Measurements from ENCODE around the gene IMPDH1. TPM values are rescaled to one million over a fixed set of nuclear protein-coding genes. Genes with fewer than 3 reads are reported as not detected.

Gene IMPDH1
- total RNA-seq, 1 experiment from 2014 or later = 30.5 TPM

DNA sequence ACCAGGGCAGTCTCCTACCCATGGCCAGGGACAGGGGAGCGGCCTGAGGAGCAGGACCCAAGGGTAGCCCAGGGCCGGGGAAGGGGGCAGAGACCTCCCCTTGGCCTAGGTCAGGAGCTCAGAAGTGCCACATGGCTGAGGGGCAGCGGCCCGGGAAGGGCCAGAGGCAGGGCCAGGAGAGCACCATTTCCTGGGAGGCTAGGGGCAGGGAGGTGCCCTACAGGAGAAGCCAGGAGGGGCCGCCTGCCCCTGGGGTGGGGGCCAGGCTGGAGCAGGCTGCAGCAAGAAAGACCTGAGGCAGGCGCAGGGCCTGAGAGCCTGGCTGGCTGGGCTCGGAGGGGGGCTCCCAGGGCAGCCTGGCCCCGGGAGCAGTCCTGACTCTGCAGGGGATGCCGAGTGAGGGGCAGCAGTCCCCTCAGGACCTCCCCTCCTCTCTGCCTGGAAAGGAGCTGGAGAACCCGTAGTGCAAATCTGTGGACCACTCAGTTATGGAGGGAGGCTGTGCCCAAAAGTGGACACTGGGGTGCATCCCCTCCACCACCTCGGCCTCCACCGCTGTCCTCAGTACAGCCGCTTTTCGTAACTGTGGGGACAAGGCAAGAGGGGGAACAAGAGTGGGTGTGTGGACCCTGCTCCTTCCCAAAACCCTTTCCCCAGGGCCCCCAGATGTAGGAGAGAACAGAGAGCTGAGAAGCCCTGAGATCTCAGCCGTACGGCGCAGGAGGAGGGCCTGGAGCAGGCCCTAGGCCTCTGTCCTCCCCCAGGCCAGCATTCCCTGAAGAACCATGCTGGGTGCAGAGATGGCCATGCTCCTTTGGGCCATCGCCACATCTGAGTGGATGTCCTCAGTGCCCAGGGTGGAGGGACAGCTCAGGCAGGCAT, 17.1 kb downstream of the IMPDH1 start:
- Histone ChIP-seq H3K4me2 (ENCODE audit: low read depth, low read length, poor library complexity, severe bottlenecking) (no peak overlapping the region), H2AFZ (ENCODE audit: low read length) (no peak overlapping the region), H4K20me1 (ENCODE audit: insufficient read depth, low read depth, low read length) (peaks cover 12% of the 10 kb centered on the region; the same call in 1 of the 2 replicates)

GRCh38 chr7:128391805-128392204, 18.0 kb downstream of the IMPDH1 start:
- no peak overlapping the region for H3K4me2 ChIP-seq (ENCODE audit: low read depth, low read length, poor library complexity, severe bottlenecking)
- peaks cover 9% of the 10 kb centered on the region; the same call in 1 of the 2 replicates for H3K36me3 ChIP-seq (ENCODE audit: insufficient read depth, low read length)
- no peak for DNase-seq
- H3K4me1 ChIP-seq (ENCODE audit: low read length) = peaks cover 68% of the 10 kb centered on the region
- no peaks in the 10 kb centered on the region for H3K27me3 ChIP-seq (ENCODE audit: low read length)
- H3K9me2 ChIP-seq (replicated peaks; ENCODE audit: insufficient read depth, low read length) = no peaks in the 10 kb centered on the region
- no peak overlapping the region for H3K4me3 ChIP-seq (ENCODE audit: low read length)
- no peak overlapping the region for H3K27ac ChIP-seq (ENCODE audit: low read length)
- H3K79me2 ChIP-seq (ENCODE audit: low read length) = no peaks in the 10 kb centered on the region
- H3K9me3 ChIP-seq (ENCODE audit: low read length) = no peaks in the 10 kb centered on the region
- no peak overlapping the region for H2AFZ ChIP-seq (ENCODE audit: low read length)
- H3K9ac ChIP-seq (ENCODE audit: low read length) = no peak overlapping the region
- H4K20me1 ChIP-seq (ENCODE audit: insufficient read depth, low read depth, low read length) = peaks cover 11% of the 10 kb centered on the region; the same call in 1 of the 2 replicates

More for the DNA sequence above, 17.1 kb downstream of the IMPDH1 start:
- Histone ChIP-seq H3K4me1 (ENCODE audit: low read length) (peaks cover 70% of the 10 kb centered on the region), H3K36me3 (ENCODE audit: insufficient read depth, low read length) (peaks cover 17% of the 10 kb centered on the region; the same call in 1 of the 2 replicates), H3K9me2 (replicated peaks; ENCODE audit: insufficient read depth, low read length) (no peaks in the 10 kb centered on the region), H3K9ac (ENCODE audit: low read length) (no peak overlapping the region), H3K9me3 (ENCODE audit: low read length) (no peaks in the 10 kb centered on the region), H3K27ac (ENCODE audit: low read length) (no peak overlapping the region), H3K79me2 (ENCODE audit: low read length) (no peaks in the 10 kb centered on the region), H3K27me3 (ENCODE audit: low read length) (no peaks in the 10 kb centered on the region), H3K4me3 (ENCODE audit: low read length) (no peak overlapping the region)
- DNase-seq = no peak

GRCh38 chr7:128390871-128391565, 18.8 kb downstream of the IMPDH1 start:
- H3K9me2 ChIP-seq (replicated peaks; ENCODE audit: insufficient read depth, low read length) = no peaks in the 10 kb centered on the region
- peaks cover 3% of the 10 kb centered on the region; the same call in 1 of the 2 replicates for H3K36me3 ChIP-seq (ENCODE audit: insufficient read depth, low read length)
- no peaks in the 10 kb centered on the region for H3K79me2 ChIP-seq (ENCODE audit: low read length)
- peak overlapping the region; percentile 82; the same call in 1 of the 2 replicates for H3K27ac ChIP-seq (ENCODE audit: low read length)
- DNase-seq = no peak
- no peak overlapping the region for H3K4me3 ChIP-seq (ENCODE audit: low read length)
- peaks cover 7% of the 10 kb centered on the region; the same call in 1 of the 2 replicates for H4K20me1 ChIP-seq (ENCODE audit: insufficient read depth, low read depth, low read length)
- no peak overlapping the region for H2AFZ ChIP-seq (ENCODE audit: low read length)
- no peak overlapping the region for H3K9ac ChIP-seq (ENCODE audit: low read length)
- peaks cover 60% of the 10 kb centered on the region for H3K4me1 ChIP-seq (ENCODE audit: low read length)
- H3K4me2 ChIP-seq (ENCODE audit: low read depth, low read length, poor library complexity, severe bottlenecking) = peak overlapping the region; percentile 67
- H3K27me3 ChIP-seq (ENCODE audit: low read length) = no peaks in the 10 kb centered on the region
- H3K9me3 ChIP-seq (ENCODE audit: low read length) = no peaks in the 10 kb centered on the region

- H3K36me3 ChIP-seq (ENCODE audit: insufficient read depth, low read length) = no peaks in the 10 kb centered on the region; the same call in 1 of the 2 replicates
- no peaks in the 10 kb centered on the region for H3K79me2 ChIP-seq (ENCODE audit: low read length)
- peak overlapping the region; percentile 40 for H3K4me3 ChIP-seq (ENCODE audit: low read length)
- no peaks in the 10 kb centered on the region for H3K9me2 ChIP-seq (replicated peaks; ENCODE audit: insufficient read depth, low read length)
- no peak overlapping the region for H2AFZ ChIP-seq (ENCODE audit: low read length)
- peaks cover 52% of the 10 kb centered on the region for H3K4me1 ChIP-seq (ENCODE audit: low read length)
- H3K27ac ChIP-seq (ENCODE audit: low read length) = peak overlapping the region; percentile 82
- H3K9me3 ChIP-seq (ENCODE audit: low read length) = no peaks in the 10 kb centered on the region
- DNase-seq = peak; percentile 76
- H4K20me1 ChIP-seq (ENCODE audit: insufficient read depth, low read depth, low read length) = 0 out of 2 replicates have a peak, but pooled peaks cover 2% of the 10 kb centered on the region
- peak overlapping the region; percentile 67 for H3K4me2 ChIP-seq (ENCODE audit: low read depth, low read length, poor library complexity, severe bottlenecking)
- H3K9ac ChIP-seq (ENCODE audit: low read length) = peak overlapping the region; percentile 48; the same call in 1 of the 2 replicates
- H3K27me3 ChIP-seq (ENCODE audit: low read length) = no peaks in the 10 kb centered on the region
Measured at GRCh38 chr7:128389618-128390329, 20.0 kb downstream of the IMPDH1 start.

DNA sequence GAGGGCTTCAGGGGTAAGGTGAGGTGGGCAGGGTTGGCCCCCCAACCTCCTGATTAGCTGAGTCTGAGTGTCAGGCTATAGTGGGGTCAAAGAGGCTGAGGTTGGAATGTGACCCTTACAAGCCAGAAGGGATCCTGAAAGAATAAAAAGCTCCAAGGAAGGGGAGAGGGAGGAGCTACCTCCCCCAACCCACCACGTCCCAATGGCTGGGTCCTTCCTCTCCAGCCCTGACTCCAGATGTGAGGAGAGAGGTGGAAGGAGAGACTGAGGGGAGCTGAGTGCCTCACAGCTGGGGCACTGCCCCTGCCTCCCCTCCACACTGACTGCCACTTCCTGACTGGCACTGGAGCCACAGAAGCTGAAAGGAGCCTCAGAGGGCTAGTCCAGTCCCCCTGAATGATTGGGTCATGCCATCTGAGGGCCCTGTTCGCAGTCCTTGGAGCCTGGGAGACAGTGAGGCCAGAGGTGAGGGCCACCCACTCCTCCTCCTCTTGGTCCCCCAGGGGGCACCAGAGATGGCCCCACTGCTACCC, 20.6 kb downstream of the IMPDH1 start:
- Histone ChIP-seq H3K4me3 (ENCODE audit: low read length) (peak overlapping the region; percentile 40; the same call in 1 of the 2 replicates), H4K20me1 (ENCODE audit: insufficient read depth, low read depth, low read length) (0 out of 2 replicates have a peak, but pooled peaks cover 2% of the 10 kb centered on the region), H3K36me3 (ENCODE audit: insufficient read depth, low read length) (no peaks in the 10 kb centered on the region; the same call in 1 of the 2 replicates), H3K9ac (ENCODE audit: low read length) (peak overlapping the region; percentile 48), H3K27ac (ENCODE audit: low read length) (peak overlapping the region; percentile 82), H3K4me1 (ENCODE audit: low read length) (peaks cover 52% of the 10 kb centered on the region), H3K9me3 (ENCODE audit: low read length) (no peaks in the 10 kb centered on the region), H3K27me3 (ENCODE audit: low read length) (no peaks in the 10 kb centered on the region), H3K79me2 (ENCODE audit: low read length) (no peaks in the 10 kb centered on the region), H3K9me2 (replicated peaks; ENCODE audit: insufficient read depth, low read length) (no peaks in the 10 kb centered on the region), H3K4me2 (ENCODE audit: low read depth, low read length, poor library complexity, severe bottlenecking) (peak overlapping the region; percentile 67), H2AFZ (ENCODE audit: low read length) (no peak overlapping the region)
- DNase-seq = no peak

DNA sequence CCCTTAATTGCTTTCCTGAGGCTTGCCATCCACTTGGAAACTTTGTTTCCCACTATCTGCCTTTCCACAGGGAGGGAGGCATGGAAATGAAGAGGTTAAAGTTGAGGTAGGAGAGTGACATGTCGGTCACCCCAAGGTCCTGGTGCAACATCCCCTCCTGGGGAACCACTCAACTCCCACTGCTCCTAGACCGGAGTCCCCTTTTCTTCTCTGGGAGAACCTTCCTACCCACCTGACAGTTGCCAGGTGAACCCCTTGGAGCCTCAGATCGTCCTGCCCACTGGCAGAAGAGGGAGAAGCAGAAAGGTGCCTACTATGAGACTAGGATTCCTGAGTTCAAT, 21.7 kb downstream of the IMPDH1 start:
- Histone ChIP-seq H3K4me3 (ENCODE audit: low read length) (no peak overlapping the region), H3K9me2 (replicated peaks; ENCODE audit: insufficient read depth, low read length) (no peaks in the 10 kb centered on the region), H3K27me3 (ENCODE audit: low read length) (no peaks in the 10 kb centered on the region), H3K9ac (ENCODE audit: low read length) (peak overlapping the region; percentile 21; the same call in 1 of the 2 replicates), H3K4me1 (ENCODE audit: low read length) (peaks cover 52% of the 10 kb centered on the region), H3K27ac (ENCODE audit: low read length) (no peak overlapping the region; the same call in 1 of the 2 replicates), H3K9me3 (ENCODE audit: low read length) (no peaks in the 10 kb centered on the region), H3K36me3 (ENCODE audit: insufficient read depth, low read length) (no peaks in the 10 kb centered on the region; the same call in 1 of the 2 replicates), H3K79me2 (ENCODE audit: low read length) (no peaks in the 10 kb centered on the region), H2AFZ (ENCODE audit: low read length) (no peak overlapping the region), H4K20me1 (ENCODE audit: insufficient read depth, low read depth, low read length) (0 out of 2 replicates have a peak, but pooled peaks cover 2% of the 10 kb centered on the region), H3K4me2 (ENCODE audit: low read depth, low read length, poor library complexity, severe bottlenecking) (peak overlapping the region; percentile 67)
- DNase-seq = no peak

DNA sequence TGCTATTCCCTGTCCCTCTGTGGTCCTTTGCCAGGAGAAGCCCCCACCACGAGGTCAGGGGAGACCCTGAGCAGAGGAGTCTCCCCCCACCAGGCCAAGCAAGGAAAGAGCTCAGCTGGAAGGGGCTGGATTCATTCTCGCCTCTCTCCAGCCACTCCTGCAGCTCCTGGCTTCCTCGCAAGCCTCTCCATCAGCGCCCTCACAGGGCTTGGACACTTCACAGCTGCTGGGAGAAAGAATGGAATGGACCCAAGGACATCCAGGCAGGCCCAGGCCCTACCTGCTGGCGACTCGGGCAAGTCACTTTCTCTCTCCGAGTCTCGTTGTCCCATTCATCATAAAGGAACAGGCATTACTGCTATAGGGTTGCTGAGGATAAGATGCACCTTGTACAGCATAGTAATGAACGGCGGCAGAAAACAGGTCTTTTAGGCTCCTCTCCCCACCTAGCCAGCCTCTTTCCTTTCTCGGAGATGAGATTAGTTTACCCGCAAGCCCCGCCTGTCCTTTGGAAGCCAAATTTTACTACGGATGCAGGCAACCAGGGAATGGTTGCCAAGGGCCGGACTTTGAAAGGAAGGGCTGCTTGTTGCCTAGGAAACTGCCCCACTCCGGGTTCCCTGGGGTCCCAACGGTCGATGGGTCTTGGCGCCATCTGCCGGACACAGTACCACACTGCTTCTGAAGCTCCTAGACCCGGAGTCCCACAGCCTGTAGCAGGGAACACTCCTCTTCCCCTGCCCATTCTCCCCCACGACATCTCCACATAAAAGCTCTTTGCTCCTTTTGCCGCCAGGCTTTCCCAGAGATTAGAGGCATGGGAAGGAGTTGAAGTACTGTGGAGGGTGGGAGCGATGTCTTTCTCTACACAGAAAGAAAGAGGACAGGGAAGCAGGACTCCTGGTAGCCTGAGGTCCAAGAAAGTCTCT, 22.3 kb downstream of the IMPDH1 start:
- Histone ChIP-seq H3K27me3 (ENCODE audit: low read length) (no peaks in the 10 kb centered on the region), H3K4me2 (ENCODE audit: low read depth, low read length, poor library complexity, severe bottlenecking) (peak overlapping the region; percentile 67), H3K79me2 (ENCODE audit: low read length) (no peaks in the 10 kb centered on the region), H3K9me2 (replicated peaks; ENCODE audit: insufficient read depth, low read length) (no peaks in the 10 kb centered on the region), H3K4me3 (ENCODE audit: low read length) (no peak overlapping the region), H3K36me3 (ENCODE audit: insufficient read depth, low read length) (no peaks in the 10 kb centered on the region; the same call in 1 of the 2 replicates), H2AFZ (ENCODE audit: low read length) (no peak overlapping the region), H3K27ac (ENCODE audit: low read length) (no peak overlapping the region; the same call in 1 of the 2 replicates), H4K20me1 (ENCODE audit: insufficient read depth, low read depth, low read length) (0 out of 2 replicates have a peak, but pooled peaks cover 2% of the 10 kb centered on the region), H3K9ac (ENCODE audit: low read length) (peak overlapping the region; percentile 21; the same call in 1 of the 2 replicates), H3K9me3 (ENCODE audit: low read length) (no peaks in the 10 kb centered on the region), H3K4me1 (ENCODE audit: low read length) (peaks cover 52% of the 10 kb centered on the region)
- DNase-seq = peak; percentile 92

All from Karpas-422 (cell line).